Anterior cingulate cortex (tissue), 58 donors: ENCODE data around the gene SPEF1.
A peak's percentile ranks its signal among the peaks of the same experiment; 100 is the strongest.

Source experiments
- DNase-seq, 58 donors: peaks; one replicate each; lab custom pipeline; 2025; lab: John Stamatoyannopoulos, UW

The SPEF1 gene

DNA sequence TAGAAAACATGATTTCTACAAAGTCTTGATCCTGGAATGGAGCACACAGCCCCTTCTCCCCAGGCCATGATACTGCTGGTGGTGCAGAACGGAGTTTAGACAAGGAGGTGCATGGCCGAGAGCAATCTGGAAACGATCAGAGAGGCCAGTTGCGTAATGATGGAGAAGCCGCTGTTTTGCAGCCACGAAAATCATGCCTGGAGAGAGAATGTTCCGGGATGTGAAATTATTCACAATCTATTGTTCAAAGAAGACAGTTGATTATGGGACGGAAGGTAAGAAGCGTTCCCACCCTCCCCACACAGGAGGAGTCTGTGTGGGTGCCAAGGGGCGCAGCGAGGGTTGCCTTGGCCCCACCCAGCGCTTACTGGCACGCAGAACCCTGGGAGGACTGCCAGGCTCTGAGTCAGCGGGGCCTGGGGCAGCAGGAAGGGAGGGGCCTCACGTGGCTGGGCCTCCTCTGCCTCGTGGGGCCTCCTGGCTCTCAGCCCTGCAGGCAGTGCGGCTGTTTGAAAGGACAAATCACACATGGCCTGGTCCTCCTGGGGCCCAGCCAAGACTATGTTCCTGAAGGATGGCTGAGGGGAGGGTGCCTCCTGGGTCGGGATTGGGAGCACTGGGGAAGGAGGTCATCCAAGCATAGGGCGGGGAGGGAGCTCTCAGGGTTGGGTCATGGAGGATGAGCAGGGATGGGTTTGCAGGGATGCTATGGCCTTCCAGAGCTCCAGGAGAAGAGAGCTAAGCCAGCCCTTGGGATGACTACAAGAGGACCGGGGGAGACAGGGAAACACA is 30.4 kb upstream of the SPEF1 start:
- DNase-seq: peak; percentile 73 to 99 (median 95)

DNA sequence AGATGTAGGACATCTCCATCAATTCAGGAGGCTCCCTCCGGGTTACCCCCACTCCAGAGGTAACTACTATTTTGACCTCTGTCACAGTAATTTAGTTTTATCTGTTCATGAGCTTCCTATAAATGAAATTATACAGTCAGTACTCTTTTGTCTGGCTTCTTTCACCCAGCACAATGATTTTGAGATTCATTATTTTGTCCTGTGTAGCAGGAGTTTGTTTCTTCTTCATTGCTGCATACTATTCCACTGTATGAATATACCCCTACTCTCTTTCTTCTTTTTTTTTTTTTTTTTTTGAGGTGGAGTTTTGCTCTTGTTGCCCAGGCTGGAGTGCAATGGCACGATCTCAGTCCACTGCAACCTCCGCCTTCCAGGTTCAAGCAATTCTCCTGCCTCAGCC is 27.3 kb upstream of the SPEF1 start:
- no peak for DNase-seq

DNA sequence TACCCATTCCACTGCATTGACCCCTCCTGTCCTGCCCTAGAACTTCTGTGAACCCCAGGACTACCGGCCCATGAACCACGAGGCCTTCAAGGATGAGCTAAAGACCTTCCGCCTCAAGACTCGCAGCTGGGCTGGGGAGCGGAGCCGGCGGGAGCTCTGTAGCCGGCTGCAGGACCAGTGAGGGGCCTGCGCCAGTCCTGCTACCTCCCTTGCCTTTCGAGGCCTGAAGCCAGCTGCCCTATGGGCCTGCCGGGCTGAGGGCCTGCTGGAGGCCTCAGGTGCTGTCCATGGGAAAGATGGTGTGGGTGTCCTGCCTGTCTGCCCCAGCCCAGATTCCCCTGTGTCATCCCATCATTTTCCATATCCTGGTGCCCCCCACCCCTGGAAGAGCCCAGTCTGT is 23.5 kb upstream of the SPEF1 start:
- DNase-seq: no peak

DNA sequence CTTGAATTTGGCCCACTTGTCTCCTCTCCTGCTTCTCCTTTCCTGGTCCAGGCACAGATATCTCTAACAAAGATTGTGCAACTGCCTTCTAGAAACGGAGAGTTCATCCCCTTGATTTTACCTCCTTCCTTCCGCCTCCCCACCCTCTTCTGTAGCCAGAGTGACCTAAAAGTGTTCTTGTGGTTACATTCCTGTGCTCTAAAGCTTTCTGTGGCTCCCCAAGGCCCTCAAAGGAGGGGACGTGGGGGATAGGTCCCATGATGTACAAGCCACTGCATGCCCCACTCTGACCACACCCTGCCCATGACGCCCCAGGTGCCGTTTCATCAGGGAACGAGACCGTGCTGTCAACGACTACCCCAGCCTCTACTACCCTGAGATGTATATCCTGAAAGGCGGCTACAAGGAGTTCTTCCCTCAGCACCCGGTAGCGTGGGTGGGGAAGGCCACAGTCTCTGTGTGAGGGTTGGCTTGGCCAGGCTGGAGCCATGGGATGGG is 23.1 kb upstream of the SPEF1 start:
- DNase-seq: no peak

DNA sequence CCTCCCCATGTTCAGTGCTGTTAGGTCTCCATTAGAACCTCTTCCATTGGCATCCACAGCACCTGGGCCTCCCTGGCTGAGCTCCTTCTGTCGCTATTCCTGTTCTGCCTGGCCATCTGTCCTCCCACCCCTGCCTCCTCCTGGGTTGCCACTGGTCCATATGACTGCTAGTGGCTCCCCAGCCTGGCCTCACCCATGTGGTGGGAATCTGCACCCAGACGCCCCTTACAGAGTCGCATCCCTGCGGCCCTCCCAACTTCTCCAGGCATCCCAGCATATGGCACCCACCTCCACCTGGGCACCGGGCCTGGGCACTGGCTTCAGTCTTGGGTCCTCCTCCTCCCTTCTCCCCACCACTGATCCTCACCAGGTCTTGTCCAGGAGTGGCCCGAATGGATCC is 22.6 kb upstream of the SPEF1 start:
- DNase-seq: no peak

DNA sequence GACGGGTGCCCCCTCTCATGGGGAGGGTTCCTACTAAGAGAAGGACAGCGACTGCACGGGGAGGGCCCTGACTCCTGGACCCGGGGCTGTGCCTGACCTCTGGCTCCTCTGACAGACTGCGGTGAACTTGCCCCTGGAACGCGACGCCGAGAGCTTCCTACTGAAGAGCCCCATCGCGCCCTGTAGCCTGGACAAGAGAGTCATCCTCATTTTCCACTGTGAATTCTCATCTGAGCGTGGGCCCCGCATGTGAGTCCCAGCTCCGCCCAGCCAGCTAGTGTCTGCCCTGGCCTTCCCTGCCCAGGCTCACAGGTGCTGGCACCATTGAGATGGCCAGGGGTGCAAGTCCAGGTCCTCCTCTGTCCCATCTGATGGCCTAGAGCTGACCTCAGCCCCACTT is 22.0 kb upstream of the SPEF1 start:
- no peak for DNase-seq

DNA sequence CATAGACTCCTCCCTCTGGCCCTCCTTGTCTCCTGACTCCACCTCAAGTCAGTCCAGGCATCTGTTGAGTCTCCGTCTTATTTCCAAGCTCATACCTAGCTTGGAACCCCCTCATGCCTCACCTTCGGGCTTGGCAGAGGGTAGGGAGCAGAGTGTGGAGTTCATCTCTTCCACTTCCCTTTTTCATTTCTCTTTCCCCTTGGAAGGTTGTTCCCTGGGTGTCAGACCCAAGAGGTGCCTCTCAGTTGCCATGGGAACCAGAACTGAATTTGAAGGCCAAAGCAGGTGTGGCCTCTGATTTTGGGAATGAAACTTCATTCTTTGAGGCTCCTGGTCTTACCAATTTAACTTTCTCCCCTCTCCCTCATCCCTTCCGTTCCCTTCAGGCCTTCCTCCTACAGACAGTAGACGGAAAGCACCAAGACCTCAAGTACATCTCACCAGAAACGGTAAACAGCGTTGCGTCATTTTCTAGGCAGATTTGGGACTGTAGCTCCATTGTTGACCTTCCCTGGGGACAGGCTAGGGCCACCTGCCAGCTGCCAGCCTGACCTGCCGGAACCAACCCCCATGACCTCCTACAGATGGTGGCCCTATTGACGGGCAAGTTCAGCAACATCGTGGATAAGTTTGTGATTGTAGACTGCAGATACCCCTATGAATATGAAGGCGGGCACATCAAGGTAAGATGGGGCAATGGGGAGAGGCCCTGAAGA is 21.4 kb upstream of the SPEF1 start:
- no peak for DNase-seq

DNA sequence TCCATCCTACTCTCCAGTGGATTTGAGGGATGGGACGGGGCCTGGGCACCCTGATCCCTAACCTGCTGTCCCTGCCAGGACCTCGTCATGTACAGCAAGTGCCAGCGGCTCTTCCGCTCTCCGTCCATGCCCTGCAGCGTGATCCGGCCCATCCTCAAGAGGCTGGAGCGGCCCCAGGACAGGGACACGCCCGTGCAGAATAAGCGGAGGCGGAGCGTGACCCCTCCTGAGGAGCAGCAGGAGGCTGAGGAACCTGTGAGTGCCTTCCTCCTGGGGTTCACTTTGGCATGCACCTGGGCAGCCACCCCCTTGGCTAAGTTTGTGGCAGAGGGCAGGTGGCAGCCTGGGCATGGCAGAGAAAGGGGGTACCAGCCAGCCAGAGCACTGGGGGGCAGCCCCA is 20.6 kb upstream of the SPEF1 start:
- DNase-seq: no peak

DNA sequence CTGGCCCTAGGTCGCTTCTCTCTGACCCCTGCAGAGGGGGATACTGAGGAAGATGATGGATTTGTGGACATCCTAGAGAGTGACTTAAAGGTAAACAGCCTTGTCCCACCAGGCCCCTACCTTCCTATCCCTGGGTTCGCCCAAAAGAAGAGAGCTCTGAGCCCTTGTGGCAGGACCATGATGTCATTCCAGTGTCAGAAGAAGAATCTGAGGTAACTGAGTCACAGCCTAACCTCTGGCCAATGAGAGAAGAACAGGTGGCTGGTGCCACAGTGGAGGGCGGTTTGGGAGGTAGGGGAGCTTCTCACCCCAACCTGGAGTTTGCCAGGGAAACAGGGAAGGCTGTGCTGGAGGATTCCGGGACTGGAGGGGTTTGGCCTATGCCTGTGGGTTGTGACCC is 20.1 kb upstream of the SPEF1 start:
- no peak for DNase-seq

DNA sequence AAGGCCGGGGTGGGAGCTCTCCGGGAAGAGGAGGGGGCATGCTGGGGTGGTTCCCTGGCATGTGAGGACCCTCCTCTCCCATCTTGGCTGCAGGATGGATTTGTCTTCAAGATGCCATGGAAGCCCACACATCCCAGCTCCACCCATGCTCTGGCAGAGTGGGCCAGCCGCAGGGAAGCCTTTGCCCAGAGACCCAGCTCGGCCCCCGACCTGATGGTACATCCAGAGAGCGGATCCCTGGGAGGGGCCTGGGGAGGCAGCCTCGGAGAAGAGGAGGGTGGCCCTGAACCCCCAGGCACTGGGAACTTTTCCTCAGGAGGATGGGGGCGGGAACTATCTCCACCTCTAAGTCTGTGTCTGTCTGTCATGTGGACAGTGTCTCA is 19.6 kb upstream of the SPEF1 start:
- DNase-seq: no peak

DNA sequence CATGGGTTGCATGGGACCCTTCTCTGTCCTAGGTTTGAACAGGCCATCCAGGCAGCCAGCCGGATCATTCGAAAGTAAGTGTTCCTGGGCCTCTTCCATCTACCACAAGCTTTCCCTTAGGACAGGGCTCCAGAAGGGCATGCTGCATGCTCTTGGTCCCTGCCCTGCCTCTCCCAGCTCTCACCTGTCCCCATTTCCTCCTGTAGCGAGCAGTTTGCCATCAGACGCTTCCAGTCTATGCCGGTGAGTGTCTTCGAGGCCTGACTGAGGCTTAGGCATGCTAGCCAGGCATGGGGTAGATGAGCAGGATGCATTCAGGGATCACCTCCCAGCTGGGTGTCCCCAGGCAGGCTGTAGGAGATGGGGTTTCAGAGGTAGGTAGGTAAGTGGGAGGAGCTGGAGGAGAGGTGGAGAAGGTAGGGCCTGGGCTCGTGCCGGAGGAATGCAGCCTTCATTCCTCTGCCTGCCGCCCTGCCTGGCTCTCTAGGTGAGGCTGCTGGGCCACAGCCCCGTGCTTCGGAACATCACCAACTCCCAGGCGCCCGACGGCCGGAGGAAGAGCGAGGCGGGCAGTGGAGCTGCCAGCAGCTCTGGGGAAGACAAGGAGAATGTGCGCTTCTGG is 19.1 kb upstream of the SPEF1 start:
- no peak for DNase-seq

DNA sequence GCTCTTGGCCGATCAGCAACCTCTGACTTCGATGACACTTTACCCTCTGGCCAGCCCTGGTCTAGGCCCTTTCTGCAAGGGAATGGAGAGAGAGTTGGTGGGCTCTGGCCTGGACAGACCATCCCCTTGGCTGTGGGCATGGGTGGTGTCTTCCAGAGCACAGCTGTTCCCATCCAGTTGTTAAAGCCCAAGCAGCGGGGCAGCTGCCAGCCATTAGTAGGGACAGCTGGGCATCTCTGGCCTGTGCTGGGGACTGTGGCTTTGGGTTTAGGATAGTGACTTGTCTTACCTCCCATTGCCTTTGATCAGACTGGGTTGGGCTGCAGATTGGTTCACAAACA is 17.6 kb upstream of the SPEF1 start:
- DNase-seq: no peak

DNA sequence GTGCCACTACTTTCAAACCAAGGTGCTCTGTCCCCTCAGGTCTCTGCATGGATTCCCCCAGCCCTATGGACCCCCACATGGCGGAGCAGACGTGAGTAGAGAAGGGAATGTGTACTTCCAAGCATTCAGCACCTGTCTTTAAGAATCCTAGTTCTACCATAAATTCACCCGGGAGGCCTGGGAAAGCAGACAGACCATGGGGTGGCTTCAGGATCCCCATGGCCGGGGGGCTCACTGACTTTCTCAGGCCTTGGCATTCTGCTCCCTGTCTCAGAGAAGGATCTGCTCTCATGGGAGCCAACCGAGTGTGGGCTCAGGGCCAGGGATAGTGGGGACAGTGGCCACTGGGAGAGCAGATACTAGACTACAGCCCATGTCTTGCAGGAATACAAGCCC is 17.1 kb upstream of the SPEF1 start:
- peak in 10 of 58 donors; percentile 12 to 47 (median 28) for DNase-seq

DNA sequence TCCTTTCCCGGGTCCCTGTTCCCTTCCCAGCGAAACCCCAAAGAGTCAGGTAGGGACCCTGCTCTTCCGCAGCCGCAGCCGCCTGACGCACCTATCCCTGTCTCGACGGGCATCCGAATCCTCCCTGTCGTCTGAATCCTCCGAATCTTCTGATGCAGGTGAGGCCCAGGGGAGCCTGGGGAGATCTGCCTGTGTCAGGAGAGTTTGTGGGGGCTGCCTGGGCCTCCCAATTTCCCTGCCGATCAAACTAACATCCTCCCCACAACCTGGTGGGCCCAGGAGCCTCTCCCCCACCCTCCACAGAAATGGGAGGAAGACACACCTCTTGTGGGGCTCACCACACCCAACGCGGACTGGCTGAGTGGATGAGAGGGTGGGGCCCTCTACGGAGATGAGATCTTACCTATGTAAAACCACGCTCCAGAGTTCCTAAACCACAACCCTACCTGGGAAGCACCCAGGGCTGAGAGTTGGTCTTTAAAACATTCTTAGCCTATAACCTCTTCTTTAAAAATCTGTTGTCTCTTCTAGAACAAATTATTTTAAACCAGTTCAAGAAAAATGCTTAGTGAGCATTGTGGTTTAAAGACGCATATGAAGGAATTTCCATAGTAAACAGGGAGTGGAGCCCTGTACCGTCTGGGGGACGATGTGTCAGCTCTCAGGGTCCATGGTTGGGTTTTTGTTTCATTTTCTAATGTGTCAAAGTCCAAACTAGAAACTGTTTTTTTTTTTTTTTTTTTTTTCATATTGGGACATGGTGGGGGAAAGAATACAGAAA is 16.5 kb upstream of the SPEF1 start:
- DNase-seq: no peak

DNA sequence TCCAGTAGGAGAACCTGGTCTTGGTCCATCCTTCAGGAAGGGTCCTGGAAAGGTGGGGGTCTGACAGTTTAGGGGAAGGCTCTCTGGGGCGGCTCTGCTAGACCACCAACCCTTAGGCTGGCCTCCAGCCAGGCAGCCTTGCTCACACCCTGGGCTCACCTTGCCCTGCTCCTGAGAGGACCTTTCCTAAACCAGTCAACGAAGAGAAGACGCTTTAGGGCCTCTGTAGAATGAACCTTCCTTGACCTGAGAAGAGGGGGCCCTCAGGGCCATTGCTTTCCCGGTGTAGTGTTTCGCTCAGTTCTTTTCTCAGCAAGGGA is 15.9 kb upstream of the SPEF1 start:
- no peak for DNase-seq

DNA sequence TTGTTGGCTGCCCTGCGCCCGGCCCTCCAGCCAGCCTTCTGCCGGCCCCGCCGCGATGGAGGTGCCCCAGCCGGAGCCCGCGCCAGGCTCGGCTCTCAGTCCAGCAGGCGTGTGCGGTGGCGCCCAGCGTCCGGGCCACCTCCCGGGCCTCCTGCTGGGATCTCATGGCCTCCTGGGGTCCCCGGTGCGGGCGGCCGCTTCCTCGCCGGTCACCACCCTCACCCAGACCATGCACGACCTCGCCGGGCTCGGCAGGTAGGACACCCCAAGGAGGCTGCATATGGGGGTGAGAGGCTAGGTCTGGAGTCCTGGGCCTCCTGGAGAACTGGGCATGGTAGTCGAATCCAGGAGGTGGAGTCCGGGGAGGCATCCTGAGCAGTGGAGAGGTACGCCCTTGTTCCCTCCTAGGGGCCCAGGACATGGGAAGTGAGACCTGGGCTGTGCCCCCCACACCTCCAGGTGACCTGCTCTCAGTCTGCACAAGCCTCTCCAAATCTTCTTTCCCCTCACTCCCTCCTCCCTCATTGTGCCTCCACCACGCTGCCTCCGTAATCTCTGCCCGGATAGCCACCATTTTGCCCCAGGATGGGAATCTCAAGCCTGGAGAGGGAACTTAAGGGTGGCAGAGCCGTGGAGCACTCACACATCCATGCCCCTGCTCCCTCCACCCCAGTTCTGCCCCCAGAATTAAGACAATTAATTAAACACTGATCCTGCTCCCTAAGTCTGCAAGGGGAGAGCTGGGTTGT is 15.4 kb upstream of the SPEF1 start:
- peak in 1 of 58 donors; percentile 67 for DNase-seq

DNA sequence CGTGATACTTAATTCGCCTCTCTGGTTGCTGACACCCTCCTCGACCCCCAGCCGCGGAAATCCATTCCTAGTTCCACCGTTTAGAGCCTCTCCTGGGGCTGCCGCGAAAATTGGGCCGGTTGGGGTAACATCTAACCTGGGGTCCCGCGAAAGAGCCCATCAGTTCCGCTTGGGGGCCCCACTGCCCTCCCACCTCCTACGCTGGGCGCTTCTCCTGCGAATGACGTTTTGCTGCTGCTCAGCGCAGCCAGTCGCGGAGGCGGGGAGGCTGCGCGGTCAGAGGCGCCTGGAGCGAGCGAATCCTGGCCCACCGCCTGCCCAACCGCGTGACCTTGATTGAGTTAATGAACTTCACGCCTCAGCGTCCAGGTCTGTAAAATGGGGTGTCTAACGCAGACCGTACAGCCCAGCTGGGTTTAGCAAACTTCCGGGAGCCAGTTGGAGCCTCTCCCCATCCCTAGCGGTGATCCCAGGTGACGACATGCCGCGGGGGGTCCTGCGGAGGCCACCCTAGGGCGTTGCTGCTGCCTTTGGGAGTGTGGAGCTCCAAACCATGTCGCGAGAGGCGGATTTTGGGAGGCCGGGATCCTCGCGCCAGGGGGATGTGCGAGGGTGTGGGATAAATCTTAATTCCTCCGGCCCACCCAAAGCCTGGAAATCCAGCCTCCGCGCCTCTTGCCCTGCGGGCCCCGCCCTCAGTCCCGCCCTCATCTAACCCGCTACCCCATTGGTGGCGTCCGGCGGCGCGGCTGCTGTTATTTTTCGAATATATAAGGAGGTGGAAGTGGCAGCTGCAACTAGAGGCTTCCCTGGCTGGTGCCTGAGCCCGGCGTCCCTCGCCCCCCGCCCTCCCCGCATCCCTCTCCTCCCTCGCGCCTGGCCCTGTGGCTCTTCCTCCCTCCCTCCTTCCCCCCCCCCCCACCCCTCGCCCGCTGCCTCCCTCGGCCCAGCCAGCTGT is 14.5 kb upstream of the SPEF1 start, which contains the start of gene CDC25B:
TSS of gene CDC25B (plus strand) at position 800 of the 958 bp plus-strand sequence. CDS start 222 bp downstream, outside the sequence.
- DNase-seq: peak; percentile 38 to 96 (median 91)

DNA sequence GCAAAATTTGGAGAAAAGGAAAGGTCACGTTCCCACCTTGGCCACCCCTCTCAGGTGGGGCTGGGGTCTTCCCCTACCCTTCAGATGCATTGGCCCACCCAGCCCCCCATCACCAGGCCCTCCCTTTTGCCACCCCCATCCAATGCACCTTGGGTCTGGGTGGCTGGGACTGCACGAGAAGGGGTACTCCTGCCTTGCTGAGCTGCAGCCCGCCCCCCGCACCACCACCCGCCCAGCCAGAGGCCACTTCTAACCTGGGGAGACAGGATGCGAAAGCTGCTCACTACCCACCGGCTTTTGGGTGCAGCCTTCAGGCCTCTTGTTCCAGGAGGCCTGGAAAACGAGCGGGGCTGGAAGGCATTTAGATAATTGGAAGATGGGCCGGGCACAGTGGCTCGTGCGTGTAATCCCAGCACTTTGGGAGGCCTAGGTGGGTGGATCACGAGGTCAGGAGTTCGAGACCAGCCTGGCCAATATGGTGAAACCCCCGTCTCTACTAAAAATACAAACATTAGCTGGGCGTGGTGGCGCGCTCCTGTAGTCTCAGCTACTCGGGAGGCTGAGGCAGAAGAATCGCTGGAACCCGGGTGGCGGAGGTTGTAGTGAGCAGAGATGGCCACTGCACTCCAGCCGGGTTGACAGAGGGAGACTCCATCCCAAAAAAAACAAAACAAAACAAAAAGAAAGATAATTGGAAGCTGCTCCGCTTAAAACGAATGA is 13.6 kb upstream of the SPEF1 start:
- no peak for DNase-seq
